D721Med (cell line): ENCODE measurements around the gene APC2.

ENCODE experiments used
- DNase-seq: peaks from one replicate; pipeline ENCODE4 v3.0.0; 2011; ENCODE audit warnings: low spot score; ENCODE audit not compliant: insufficient read length
- FAIRE-seq: peaks from 2 replicates; lab custom pipeline; 2011; peaks lifted over from hg19 to GRCh38; lab: Jason Lieb, UNC
- TF ChIP-seq, protein P1 (sequence below): IDR thresholded peaks from 2 replicates; pipeline ENCODE4 v1.5.1; 2012; ENCODE audit warnings: mild to moderate bottlenecking, control low read depth; ENCODE audit not compliant: insufficient read depth; ENCODE audit errors: missing control alignments

APC2 gene

DNA sequence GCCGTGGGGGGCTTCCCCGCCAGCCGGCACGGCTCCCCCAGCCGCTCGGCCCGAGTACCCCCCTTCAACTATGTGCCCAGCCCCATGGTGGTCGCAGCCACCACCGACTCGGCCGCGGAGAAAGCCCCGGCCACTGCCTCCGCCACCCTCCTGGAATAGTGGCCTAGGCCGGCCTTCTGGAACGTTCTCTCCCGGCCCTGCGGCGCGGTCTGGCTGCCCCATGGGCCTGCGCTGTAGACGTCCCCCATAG is 20.1 kb downstream of the APC2 start:
- FAIRE-seq: no peak

GRCh38 chr19:1470305-1471009 is 20.5 kb downstream of the APC2 start:
- DNase-seq (peak; percentile 99), FAIRE-seq (no peak)

More for the DNA sequence above, 20.1 kb downstream of the APC2 start:
- no peak for DNase-seq
- TF ChIP-seq, protein P1, sequence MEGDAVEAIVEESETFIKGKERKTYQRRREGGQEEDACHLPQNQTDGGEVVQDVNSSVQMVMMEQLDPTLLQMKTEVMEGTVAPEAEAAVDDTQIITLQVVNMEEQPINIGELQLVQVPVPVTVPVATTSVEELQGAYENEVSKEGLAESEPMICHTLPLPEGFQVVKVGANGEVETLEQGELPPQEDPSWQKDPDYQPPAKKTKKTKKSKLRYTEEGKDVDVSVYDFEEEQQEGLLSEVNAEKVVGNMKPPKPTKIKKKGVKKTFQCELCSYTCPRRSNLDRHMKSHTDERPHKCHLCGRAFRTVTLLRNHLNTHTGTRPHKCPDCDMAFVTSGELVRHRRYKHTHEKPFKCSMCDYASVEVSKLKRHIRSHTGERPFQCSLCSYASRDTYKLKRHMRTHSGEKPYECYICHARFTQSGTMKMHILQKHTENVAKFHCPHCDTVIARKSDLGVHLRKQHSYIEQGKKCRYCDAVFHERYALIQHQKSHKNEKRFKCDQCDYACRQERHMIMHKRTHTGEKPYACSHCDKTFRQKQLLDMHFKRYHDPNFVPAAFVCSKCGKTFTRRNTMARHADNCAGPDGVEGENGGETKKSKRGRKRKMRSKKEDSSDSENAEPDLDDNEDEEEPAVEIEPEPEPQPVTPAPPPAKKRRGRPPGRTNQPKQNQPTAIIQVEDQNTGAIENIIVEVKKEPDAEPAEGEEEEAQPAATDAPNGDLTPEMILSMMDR: no peak

DNA sequence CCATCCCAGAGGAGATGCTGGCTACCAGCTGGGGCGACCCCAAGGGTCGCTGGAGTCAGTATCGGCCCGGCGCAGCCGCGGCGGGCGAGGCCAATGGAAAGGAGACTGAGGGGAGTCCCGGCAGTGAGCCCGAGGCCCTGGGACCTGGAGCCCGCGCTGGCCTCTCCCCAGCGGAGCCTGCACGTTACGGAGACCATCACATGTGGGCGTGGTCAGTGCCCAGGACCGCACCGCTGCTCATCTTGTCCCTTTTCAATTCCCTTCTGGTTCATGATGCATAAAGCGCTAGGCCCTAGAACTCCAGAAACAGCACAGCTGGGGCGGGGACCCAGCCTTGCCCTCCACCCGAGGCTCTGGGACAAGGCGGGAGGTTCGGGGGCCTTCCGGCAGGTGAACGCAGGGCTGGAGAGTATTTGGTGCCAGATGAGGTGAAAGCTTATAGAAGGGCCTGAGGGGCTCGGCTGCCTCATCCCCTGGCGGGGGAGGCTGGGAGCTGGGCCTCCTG is 21.1 kb downstream of the APC2 start:
- FAIRE-seq: no peak
- TF ChIP-seq, protein P1: no peak
- no peak for DNase-seq

More at GRCh38 chr19:1470305-1471009, 20.5 kb downstream of the APC2 start:
- TF ChIP-seq, protein P1: no peak

- no peak for DNase-seq
- TF ChIP-seq, protein P1: peak; percentile 22
- FAIRE-seq: no peak
These were observed 21.7 kb downstream of the APC2 start for GRCh38 chr19:1471515-1472160.

GRCh38 chr19:1472231-1473084 is 22.5 kb downstream of the APC2 start:
- FAIRE-seq (no peak), DNase-seq (no peak)
- TF ChIP-seq, protein P1: no peak

DNA sequence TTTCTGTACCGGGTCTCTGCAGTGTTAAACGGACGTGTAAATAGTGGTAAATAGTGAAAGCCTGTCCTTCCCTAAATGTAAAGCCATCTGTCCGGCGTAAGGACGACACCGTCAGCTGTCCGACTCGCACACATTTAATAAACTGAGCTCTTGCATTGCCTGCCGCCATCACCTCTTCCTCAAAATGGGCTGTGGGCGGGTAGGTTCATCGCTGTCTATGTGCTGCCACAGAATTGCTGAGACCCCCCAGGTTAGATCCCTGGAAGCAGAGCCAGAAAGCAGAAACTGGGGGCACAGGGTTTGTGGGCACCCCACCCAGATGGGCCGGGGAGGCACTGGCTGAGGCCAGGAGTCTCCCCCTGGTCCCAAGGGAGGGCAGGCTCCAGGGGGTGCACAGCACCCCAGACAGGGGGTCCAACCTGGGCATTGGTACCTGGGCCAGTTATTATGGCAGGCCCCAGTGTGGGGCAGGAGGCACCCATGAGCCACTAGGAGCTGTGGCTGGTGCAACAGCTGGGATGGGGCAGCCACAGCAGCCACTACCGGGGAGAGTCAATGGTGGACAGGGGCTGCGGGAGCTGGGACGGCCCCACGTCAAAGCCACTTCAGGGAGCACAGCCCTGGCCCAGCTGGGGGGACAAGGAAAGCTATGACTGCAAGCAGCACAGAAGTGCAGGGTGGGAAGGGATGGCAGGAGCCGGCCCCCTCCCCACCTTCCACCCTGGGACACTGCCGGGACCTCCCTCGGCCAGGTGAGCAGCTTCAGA is 23.3 kb downstream of the APC2 start:
- DNase-seq: no peak
- TF ChIP-seq, protein P1: no peak
- no peak for FAIRE-seq
